PC-9 (cell line): ENCODE measurements around the gene HOXB9. TPM values are rescaled to one million over a fixed set of nuclear protein-coding genes. Genes with fewer than 3 reads are reported as not detected.

Source experiments
- BruUV-seq: library from RNA; stranded (reverse); fragments of 400-500 nt; replicated peaks from 2 replicates; lab custom pipeline; 2021; lab: Mats Ljungman, UMichigan
- CTCF ChIA-PET: fragments of 300-600 bp; sonication (Branson Sonifier 250); formaldehyde crosslinking; loops from one replicate; lab custom pipeline; 2022; ENCODE audit warnings: antibody characterized with exemption; lab: Charles Lee
- POLR2A ChIA-PET: fragments of 300-600 bp; sonication (Branson Sonifier 250); formaldehyde crosslinking; loops from one replicate; lab custom pipeline; 2022; ENCODE audit warnings: antibody characterized with exemption; ENCODE audit not compliant: unreplicated experiment; lab: Charles Lee
- DNase-seq, 2 experiments: peaks; one replicate each; pipeline versions ENCODE4 v3.0.0 to v3.0.0-alpha.2; 2015 to 2022; ENCODE audit warnings: mixed read lengths in 1 of 2
- H2AFZ ChIP-seq: fragments of 200-600 bp; sonication (generic); 2 replicates; pipeline ENCODE4 v1.8.1; 2017; ENCODE audit warnings: antibody characterized with exemption
- H3F3A ChIP-seq: fragments of 200-600 bp; sonication (generic); 2 replicates; pipeline ENCODE4 v1.8.1; 2017; ENCODE audit warnings: antibody characterized with exemption, mild to moderate bottlenecking, low read depth; ENCODE audit not compliant: insufficient read depth
- H3K27ac ChIP-seq: fragments of 200-600 bp; sonication (generic); 2 replicates; pipeline ENCODE4 v1.6.1; 2016; ENCODE audit warnings: mixed run types
- H3K27me3 ChIP-seq: fragments of 200-600 bp; sonication (generic); 2 replicates; pipeline ENCODE4 v1.6.1; 2016; ENCODE audit warnings: low read depth, mixed run types; ENCODE audit not compliant: insufficient read depth
- H3K36me3 ChIP-seq: fragments of 200-600 bp; sonication (generic); 2 replicates; pipeline ENCODE4 v1.6.1; 2016; ENCODE audit warnings: low read depth, mixed run types
- H3K4me1 ChIP-seq: fragments of 200-600 bp; sonication (generic); replicated peaks from 2 replicates; pipeline ENCODE4 v1.6.1; 2016; ENCODE audit warnings: mixed run types; ENCODE audit not compliant: insufficient read depth
- H3K4me2 ChIP-seq: fragments of 200-600 bp; sonication (generic); 2 replicates; pipeline ENCODE4 v1.6.1; 2017; ENCODE audit warnings: mixed run types
- H3K4me3 ChIP-seq: fragments of 200-600 bp; sonication (generic); 2 replicates; pipeline ENCODE4 v1.6.1; 2016; ENCODE audit warnings: mixed run types
- H3K79me2 ChIP-seq: fragments of 200-600 bp; sonication (generic); 2 replicates; pipeline ENCODE4 v1.6.1; 2017; ENCODE audit warnings: low read depth, mixed run types
- H3K9me2 ChIP-seq: fragments of 200-600 bp; sonication (generic); 2 replicates; pipeline ENCODE4 v1.8.1; 2017; ENCODE audit warnings: mild to moderate bottlenecking; ENCODE audit not compliant: insufficient read depth
- H3K9me3 ChIP-seq: fragments of 200-600 bp; sonication (generic); 2 replicates; pipeline ENCODE4 v1.8.1; 2016; ENCODE audit warnings: low read depth; ENCODE audit not compliant: insufficient read depth
- H4K20me1 ChIP-seq: fragments of 200-600 bp; sonication (generic); 2 replicates; pipeline ENCODE4 v1.8.1; 2017; ENCODE audit not compliant: insufficient read depth
- CTCF ChIP-seq: fragments of 200-600 bp; sonication (generic); conservative IDR thresholded peaks from 2 replicates; pipeline ENCODE4 v1.6.1; 2017; ENCODE audit warnings: mixed run types, antibody characterized with exemption, mild to moderate bottlenecking, moderate library complexity
- EZH2 ChIP-seq: fragments of 200-600 bp; sonication (generic); IDR thresholded peaks from 2 replicates; pipeline ENCODE4 v1.8.0; 2017; ENCODE audit warnings: antibody characterized with exemption, low read depth
- intact Hi-C: fragments of 100-400 bp; cut with micrococcal nuclease; formaldehyde crosslinking; loops from one replicate; pipeline ENCODE4 v1.10.0; 2022; ENCODE audit not compliant: unreplicated experiment
- total RNA-seq: library from RNA; stranded (reverse); gene quantifications from 2 replicates; pipeline ENCODE4 v1.2.3, GENCODE V29; 2021

Gene HOXB9
- total RNA-seq, 1 experiment from 2014 or later, result 0.70 TPM

GRCh38 chr17:48605991-48606891 is 19.9 kb downstream of the HOXB9 start:
- H2AFZ ChIP-seq, result no peak overlapping the region
- intact Hi-C loops, result no loop called here
- peaks cover 22% of the 10 kb centered on the region for H3F3A ChIP-seq
- no peaks in the 10 kb centered on the region for H3K27me3 ChIP-seq
- peaks cover 34% of the 10 kb centered on the region for H3K4me1 ChIP-seq
- DNase-seq, result no peak
- no peak overlapping the region for H3K27ac ChIP-seq
- H3K9me2 ChIP-seq, result no peaks in the 10 kb centered on the region
- peaks cover 13% of the 10 kb centered on the region for H4K20me1 ChIP-seq
- H3K4me2 ChIP-seq, result 0 out of 2 replicates have a peak overlapping the region, but pooled peaks have one; percentile 93
- no peaks in the 10 kb centered on the region for H3K9me3 ChIP-seq
- H3K79me2 ChIP-seq, result peaks cover 57% of the 10 kb centered on the region
- POLR2A ChIA-PET, result no interaction called here
- CTCF ChIA-PET, result no interaction called here
- no peak overlapping the region for H3K4me3 ChIP-seq
- no peak for TF ChIP-seq EZH2
- no peak for TF ChIP-seq CTCF
- no peaks in the 10 kb centered on the region for H3K36me3 ChIP-seq
- BruUV-seq, result no TSS peak

GRCh38 chr17:48605409-48605919 is 20.7 kb downstream of the HOXB9 start:
- Histone ChIP-seq H3K27ac (peak overlapping the region; percentile 63), H3K4me2 (peak overlapping the region; percentile 93), H3K4me1 (peaks cover 34% of the 10 kb centered on the region)

More at GRCh38 chr17:48605409-48605919, 20.7 kb downstream of the HOXB9 start:
- Histone ChIP-seq H3K9me3 (no peaks in the 10 kb centered on the region), H3F3A (peaks cover 22% of the 10 kb centered on the region), H4K20me1 (peaks cover 20% of the 10 kb centered on the region), H3K9me2 (no peaks in the 10 kb centered on the region), H3K27me3 (no peaks in the 10 kb centered on the region), H2AFZ (peak overlapping the region; percentile 80), H3K36me3 (no peaks in the 10 kb centered on the region), H3K4me3 (peak overlapping the region; percentile 74), H3K79me2 (peaks cover 63% of the 10 kb centered on the region)
- POLR2A ChIA-PET, result no interaction called here
- TF ChIP-seq CTCF (no peak), EZH2 (no peak)
- no TSS peak for BruUV-seq
- intact Hi-C loops, result no loop called here
- CTCF ChIA-PET, result no interaction called here
- DNase-seq, result no peak
